ENCODE data around the gene DNAJC16. TPM values are rescaled to one million over a fixed set of nuclear protein-coding genes. Genes with fewer than 3 reads are reported as not detected.
A peak's percentile ranks its signal among the peaks of the same experiment; 100 is the strongest.

DNAJC16 gene
- total and polyA plus RNA-seq, 7 donors = 1.2 to 20.5 (median 11.4) TPM

DNA sequence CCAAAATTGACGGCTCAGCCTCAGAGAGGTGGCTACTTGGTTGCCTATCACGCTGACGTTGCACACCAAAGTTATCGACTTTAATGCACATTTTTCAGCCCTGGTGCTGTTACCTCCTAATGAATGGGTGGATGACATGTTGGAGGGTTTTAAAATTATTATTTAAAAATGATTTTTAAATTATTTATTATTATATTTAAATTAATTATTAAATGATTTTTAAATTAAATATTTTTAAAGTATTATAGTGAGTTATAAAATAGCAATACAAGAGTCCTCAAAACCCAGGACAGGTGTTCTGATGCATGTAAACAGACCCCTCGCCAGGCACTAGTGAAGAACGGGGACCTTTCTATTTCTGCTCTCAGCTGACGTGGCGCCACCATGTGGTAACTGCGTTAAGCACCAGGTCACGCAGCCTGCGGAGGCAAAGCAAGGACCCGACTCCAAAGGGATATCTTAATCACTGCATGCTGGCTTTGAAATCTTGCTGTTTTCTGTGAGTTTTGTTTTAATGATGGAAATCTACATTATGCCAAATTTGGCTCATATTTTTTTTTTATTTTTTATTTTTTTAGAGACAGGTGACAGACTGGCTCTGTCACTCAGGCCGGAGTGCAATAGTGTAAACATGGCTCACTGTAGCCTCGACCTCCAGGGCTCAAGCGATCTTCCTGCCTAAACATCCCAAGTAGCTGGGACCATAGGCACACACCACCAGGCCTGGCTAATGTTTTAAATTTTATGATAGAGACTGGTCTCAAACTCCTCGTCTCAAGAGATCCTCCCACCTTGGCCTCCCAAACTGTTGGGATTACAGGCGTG is 25.2 kb upstream of the DNAJC16 start:
- Histone ChIP-seq H3K27me3 (no peaks in the 10 kb centered on the region), H3K36me3 (peaks cover 0 to 68% (median 7%) of the 10 kb centered on the region in 4 donors), H3K4me1 (peaks cover 0 to 5% (median 0%) of the 10 kb centered on the region in 4 donors), H3K27ac (no peak overlapping the region), H3K9me3 (no peaks in the 10 kb centered on the region), H3K4me3 (no peak overlapping the region)
- TF ChIP-seq, protein P1, sequence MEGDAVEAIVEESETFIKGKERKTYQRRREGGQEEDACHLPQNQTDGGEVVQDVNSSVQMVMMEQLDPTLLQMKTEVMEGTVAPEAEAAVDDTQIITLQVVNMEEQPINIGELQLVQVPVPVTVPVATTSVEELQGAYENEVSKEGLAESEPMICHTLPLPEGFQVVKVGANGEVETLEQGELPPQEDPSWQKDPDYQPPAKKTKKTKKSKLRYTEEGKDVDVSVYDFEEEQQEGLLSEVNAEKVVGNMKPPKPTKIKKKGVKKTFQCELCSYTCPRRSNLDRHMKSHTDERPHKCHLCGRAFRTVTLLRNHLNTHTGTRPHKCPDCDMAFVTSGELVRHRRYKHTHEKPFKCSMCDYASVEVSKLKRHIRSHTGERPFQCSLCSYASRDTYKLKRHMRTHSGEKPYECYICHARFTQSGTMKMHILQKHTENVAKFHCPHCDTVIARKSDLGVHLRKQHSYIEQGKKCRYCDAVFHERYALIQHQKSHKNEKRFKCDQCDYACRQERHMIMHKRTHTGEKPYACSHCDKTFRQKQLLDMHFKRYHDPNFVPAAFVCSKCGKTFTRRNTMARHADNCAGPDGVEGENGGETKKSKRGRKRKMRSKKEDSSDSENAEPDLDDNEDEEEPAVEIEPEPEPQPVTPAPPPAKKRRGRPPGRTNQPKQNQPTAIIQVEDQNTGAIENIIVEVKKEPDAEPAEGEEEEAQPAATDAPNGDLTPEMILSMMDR (IDR thresholded peaks at IDR 0.05) = peak in 3 of 4 experiments; percentile 11 to 55 (median 39)
- no peak for TF ChIP-seq POLR2AphosphoS5 (IDR thresholded peaks at IDR 0.05)
- WGBS, 2 donors = 53 to 62% methylated on average over 17 of the region's 17 CpGs
- no peak for DNase-seq
- intact Hi-C loops (cut with DNase I) = no loop called here

DNA sequence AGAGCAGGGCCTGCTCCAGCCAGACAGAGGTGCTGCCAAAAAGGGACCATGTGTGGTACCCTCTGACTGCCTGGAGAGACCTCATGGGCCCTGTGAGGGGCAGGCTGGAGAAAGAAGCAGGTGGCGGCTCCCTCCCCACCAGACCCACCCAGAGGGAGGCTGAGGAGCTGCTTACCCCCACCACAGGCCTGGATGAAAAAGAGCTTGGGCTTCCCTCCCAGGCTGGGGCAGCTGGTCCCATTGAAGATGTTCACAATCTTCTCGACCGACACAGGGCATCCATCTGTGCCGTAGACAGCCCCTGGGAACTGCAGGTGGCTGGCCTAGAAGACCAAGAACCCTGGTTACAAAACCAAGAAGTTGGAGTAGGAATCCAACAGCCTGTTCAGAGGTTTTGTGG is 22.2 kb upstream of the DNAJC16 start:
- 93 to 96% methylated on average over 4 of the region's 4 CpGs for WGBS, 2 donors
- Histone ChIP-seq H3K4me1 (peaks cover 0 to 5% (median 0%) of the 10 kb centered on the region in 4 donors), H3K9me3 (no peaks in the 10 kb centered on the region), H3K27me3 (no peaks in the 10 kb centered on the region), H3K36me3 (peaks cover 0 to 64% (median 7%) of the 10 kb centered on the region in 4 donors), H3K4me3 (no peak overlapping the region), H3K27ac (no peak overlapping the region)
- TF ChIP-seq POLR2AphosphoS5 (IDR thresholded peaks at IDR 0.05) = no peak
- TF ChIP-seq, protein P1 (IDR thresholded peaks at IDR 0.05) = no peak
- TF ChIP-seq EP300 (IDR thresholded peaks at IDR 0.05) = no peak
- no peak for TF ChIP-seq POLR2A (IDR thresholded peaks at IDR 0.05)
- no peak for DNase-seq
- intact Hi-C loops (cut with DNase I) = no loop called here

DNA sequence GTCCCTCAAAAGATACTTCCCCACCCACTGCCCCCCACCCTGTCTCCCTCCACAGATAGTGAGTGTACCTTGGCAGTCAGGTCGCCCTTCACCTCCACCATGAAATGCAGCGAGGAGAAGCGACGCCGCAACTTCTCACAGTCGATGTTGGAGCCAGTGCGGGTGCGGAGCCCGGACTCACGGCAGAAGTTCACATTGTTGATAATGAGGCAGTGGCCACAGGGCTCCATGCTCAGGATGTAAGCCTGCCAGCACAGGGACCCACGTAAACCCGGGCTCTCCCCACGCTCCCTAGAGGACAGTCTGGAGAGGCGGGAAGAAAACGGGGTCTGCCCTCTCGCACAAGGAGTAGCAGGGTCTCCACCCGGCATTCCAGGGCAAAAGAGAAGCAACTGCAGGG is 19.8 kb upstream of the DNAJC16 start:
- TF ChIP-seq EP300 (IDR thresholded peaks at IDR 0.05) (no peak), POLR2A (IDR thresholded peaks at IDR 0.05) (no peak), POLR2AphosphoS5 (IDR thresholded peaks at IDR 0.05) (no peak)
- TF ChIP-seq, protein P1 (IDR thresholded peaks at IDR 0.05) = no peak
- WGBS, 2 donors = 96 to 97% methylated on average over 17 of the region's 17 CpGs
- H3K27me3 ChIP-seq = no peaks in the 10 kb centered on the region
- H3K36me3 ChIP-seq = peaks cover 0 to 54% (median 5%) of the 10 kb centered on the region in 4 donors
- H3K4me1 ChIP-seq = peaks cover 0 to 3% (median 0%) of the 10 kb centered on the region in 4 donors
- no peaks in the 10 kb centered on the region for H3K9me3 ChIP-seq
- intact Hi-C loops (cut with DNase I) = no loop called here
- peak; percentile 54 for DNase-seq
- H3K27ac ChIP-seq = no peak overlapping the region
- no peak overlapping the region for H3K4me3 ChIP-seq

DNA sequence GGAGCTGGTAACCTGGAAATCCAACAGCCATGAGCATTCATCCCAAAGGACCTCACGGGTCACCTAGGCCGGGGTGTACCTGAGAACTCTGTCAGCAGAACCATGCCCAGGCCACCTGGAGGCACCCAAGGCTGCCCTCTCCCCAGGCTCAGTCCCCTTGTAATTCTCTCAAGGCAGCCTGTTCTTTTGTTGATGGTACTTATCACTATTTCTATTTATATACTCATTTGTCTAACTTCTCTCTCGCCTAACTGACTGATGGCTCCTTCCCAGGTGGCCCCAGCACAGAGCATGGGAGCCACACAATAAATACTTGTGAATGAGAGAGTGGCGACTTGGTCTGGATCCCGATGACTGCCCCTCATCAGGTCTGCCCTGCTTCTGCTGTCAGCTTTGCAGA is 19.4 kb upstream of the DNAJC16 start:
- Histone ChIP-seq H3K27me3 (no peaks in the 10 kb centered on the region), H3K36me3 (peaks cover 4 to 54% (median 5%) of the 10 kb centered on the region in 4 donors), H3K27ac (no peak overlapping the region), H3K4me3 (no peak overlapping the region), H3K9me3 (no peaks in the 10 kb centered on the region), H3K4me1 (peaks cover 0 to 3% (median 0%) of the 10 kb centered on the region in 4 donors)
- intact Hi-C loops (cut with DNase I) = no loop called here
- 94 to 96% methylated on average over 5 of the region's 5 CpGs for WGBS, 2 donors
- TF ChIP-seq, protein P1 (IDR thresholded peaks at IDR 0.05) = no peak
- TF ChIP-seq EP300 (IDR thresholded peaks at IDR 0.05) (no peak), POLR2AphosphoS5 (IDR thresholded peaks at IDR 0.05) (no peak), POLR2A (IDR thresholded peaks at IDR 0.05) (no peak)
- peak; percentile 30 for DNase-seq

Data from sigmoid colon (tissue), 7 donors.